Measurements from ENCODE around the gene DDX5. TPM values are rescaled to one million over a fixed set of nuclear protein-coding genes. Genes with fewer than 3 reads are reported as not detected.

DDX5 gene
- total and polyA plus RNA-seq, 2 donors (not counting 1 experiment from before 2014, with no cell fraction given), result 1,560 to 2,167 TPM

GRCh38 chr17:64519601-64520000, 13.5 kb upstream of the DDX5 start:
- Mint-ChIP-seq H3K27ac (no peak overlapping the region), H3K4me3 (no peak overlapping the region), H3K9me3 (ENCODE audit: insufficient read depth) (no peaks in the 10 kb centered on the region), H3K4me1 (peaks cover 11% of the 10 kb centered on the region), H3K27me3 (no peaks in the 10 kb centered on the region)
- H2AFZ ChIP-seq (ENCODE audit: insufficient read depth, low read depth, low read length, poor library complexity, severe bottlenecking), result no peak overlapping the region
- H3K4me2 ChIP-seq (replicated peaks; ENCODE audit: low read depth, low read length, poor library complexity, severe bottlenecking), result no peak overlapping the region
- ChIA-PET POLR2A (interaction anchor here (1.3 kb wide), 1 partner anchor 23 kb away, joined by 6 read pairs; the partner anchor contains the start of gene POLG2), CTCF (interaction anchor here (1.2 kb wide), 1 partner anchor 29 kb away, joined by 3 read pairs; no protein-coding TSS in a partner anchor)
- peaks cover 27% of the 10 kb centered on the region for H3K79me2 ChIP-seq (ENCODE audit: control insufficient read depth, insufficient read depth, low read length)
- no peak overlapping the region for H3K4me3 ChIP-seq (ENCODE audit: control extremely low read depth in 1 of 5, extremely low read depth in 1 of 5, insufficient read depth in 1 of 5, low read depth in 2 of 5, low read length in 4 of 5)
- H3K36me3 ChIP-seq (replicated peaks in 1 of 2; ENCODE audit: control extremely low read depth in 1 of 2, control insufficient read depth in 1 of 2, extremely low read depth in 1 of 2, insufficient read depth in 2 of 2, low read length in 1 of 2), result peaks cover 16 to 70% of the 10 kb centered on the region in 2 experiments
- no peaks in the 10 kb centered on the region for H3K9me3 ChIP-seq (ENCODE audit: control extremely low read depth in 1 of 3, control insufficient read depth in 2 of 3, insufficient read depth in 1 of 3, low read length in 2 of 3)
- intact Hi-C loops (cut with micrococcal nuclease), result no loop called here
- H3K27me3 ChIP-seq (replicated peaks in 1 of 4; ENCODE audit: control extremely low read depth in 1 of 4, control insufficient read depth in 3 of 4, insufficient read depth in 4 of 4, low read length in 3 of 4), result no peaks in the 10 kb centered on the region
- TF ChIP-seq CTCF (IDR thresholded peaks at IDR 0.05) (no peak), EZH2 (IDR thresholded peaks at IDR 0.05; ENCODE audit: borderline replicate concordance, insufficient read depth, low read depth, low read length, poor library complexity, severe bottlenecking) (no peak)
- H3K27ac ChIP-seq (ENCODE audit: low read length in 2 of 2), result no peak overlapping the region
- H3K4me1 ChIP-seq (ENCODE audit: control insufficient read depth in 2 of 2, insufficient read depth in 2 of 2, low read length in 2 of 2), result peaks cover 0 to 8% of the 10 kb centered on the region in 2 donors
- 94% methylated on average over 5 of the region's 6 CpGs for WGBS (ENCODE audit: insufficient coverage)
- no peak for DNase-seq
- no peak for ATAC-seq (ENCODE audit: low read depth)
- H3K9ac ChIP-seq (ENCODE audit: low read length), result no peak overlapping the region
- H4K20me1 ChIP-seq (ENCODE audit: control insufficient read depth, insufficient read depth, low read length, poor library complexity, severe bottlenecking), result peaks cover 28% of the 10 kb centered on the region

GRCh38 chr17:64515829-64516228, 9.7 kb upstream of the DDX5 start:
- Mint-ChIP-seq H3K4me3 (no peak overlapping the region), H3K27ac (no peak overlapping the region), H3K9me3 (ENCODE audit: insufficient read depth) (no peaks in the 10 kb centered on the region), H3K4me1 (peaks cover 15% of the 10 kb centered on the region), H3K27me3 (no peaks in the 10 kb centered on the region)
- H3K4me1 ChIP-seq (ENCODE audit: control insufficient read depth in 2 of 2, insufficient read depth in 2 of 2, low read length in 2 of 2), result peaks cover 0 to 8% of the 10 kb centered on the region in 2 donors
- ATAC-seq (ENCODE audit: low read depth) (no peak), DNase-seq (no peak)
- H3K9ac ChIP-seq (ENCODE audit: low read length), result no peak overlapping the region
- no peak for TF ChIP-seq CTCF (IDR thresholded peaks at IDR 0.05)
- TF ChIP-seq EZH2 (IDR thresholded peaks at IDR 0.05; ENCODE audit: borderline replicate concordance, insufficient read depth, low read depth, low read length, poor library complexity, severe bottlenecking), result no peak
- ChIA-PET CTCF (interaction anchor here (0.9 to 4.0 kb wide), 3 partner anchors 8 to 96 kb away, joined by 3 to 34 read pairs (median 6); no protein-coding TSS in a partner anchor), POLR2A (no interaction called here)
- H3K79me2 ChIP-seq (ENCODE audit: control insufficient read depth, insufficient read depth, low read length), result peaks cover 27% of the 10 kb centered on the region
- H3K27ac ChIP-seq (ENCODE audit: low read length in 2 of 2), result no peak overlapping the region
- H3K4me3 ChIP-seq (ENCODE audit: control extremely low read depth in 1 of 5, extremely low read depth in 1 of 5, insufficient read depth in 1 of 5, low read depth in 2 of 5, low read length in 4 of 5), result no peak overlapping the region
- no peaks in the 10 kb centered on the region for H3K9me3 ChIP-seq (ENCODE audit: control extremely low read depth in 1 of 3, control insufficient read depth in 2 of 3, insufficient read depth in 1 of 3, low read length in 2 of 3)
- peaks cover 33 to 79% of the 10 kb centered on the region in 2 experiments for H3K36me3 ChIP-seq (replicated peaks in 1 of 2; ENCODE audit: control extremely low read depth in 1 of 2, control insufficient read depth in 1 of 2, extremely low read depth in 1 of 2, insufficient read depth in 2 of 2, low read length in 1 of 2)
- H4K20me1 ChIP-seq (ENCODE audit: control insufficient read depth, insufficient read depth, low read length, poor library complexity, severe bottlenecking), result peaks cover 24% of the 10 kb centered on the region
- H3K4me2 ChIP-seq (replicated peaks; ENCODE audit: low read depth, low read length, poor library complexity, severe bottlenecking), result no peak overlapping the region
- no peaks in the 10 kb centered on the region for H3K27me3 ChIP-seq (replicated peaks in 1 of 4; ENCODE audit: control extremely low read depth in 1 of 4, control insufficient read depth in 3 of 4, insufficient read depth in 4 of 4, low read length in 3 of 4)
- intact Hi-C loops (cut with micrococcal nuclease), result no loop called here
- WGBS (ENCODE audit: insufficient coverage), result no CpG with 5 or more reads among the region's 1 CpG
- H2AFZ ChIP-seq (ENCODE audit: insufficient read depth, low read depth, low read length, poor library complexity, severe bottlenecking), result no peak overlapping the region
